NCI-H524 treated with DMSO at 0.1 percent for 48 hours (cell line): ENCODE measurements around the gene CHMP1B.
"Not testable (repeated sequence)": the region's sequence is repeated elsewhere in the genome, so short reads cannot be mapped to it uniquely, and the experiment has no call there.

Experiments
- DNase-seq: peaks from one replicate; lab custom pipeline; 2025; lab: John Stamatoyannopoulos, UW

The CHMP1B gene

DNA sequence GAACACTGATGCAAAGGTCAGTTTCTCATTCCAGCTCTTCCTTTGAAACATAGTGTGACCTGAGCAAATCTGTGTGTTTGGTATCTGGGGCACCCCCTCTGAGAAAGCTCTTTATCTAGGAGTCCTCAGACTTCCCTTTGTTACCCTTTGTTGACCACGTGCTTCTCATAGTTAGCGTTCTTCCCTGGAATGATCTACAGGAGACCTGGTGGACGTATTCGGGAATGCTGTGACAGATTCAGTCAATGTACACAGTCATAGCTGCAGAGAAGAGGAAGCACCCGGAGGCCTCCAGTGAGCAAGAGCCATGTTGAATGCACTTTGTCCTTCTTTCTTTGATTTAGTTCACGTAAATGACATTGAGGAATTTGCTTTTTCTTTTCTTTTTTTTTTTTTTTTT lies 10.7 kb upstream of the CHMP1B start:
- no peak for DNase-seq

GRCh38 chr18:11842562-11842961 lies 8.7 kb upstream of the CHMP1B start:
- DNase-seq: peak; percentile 9

DNA sequence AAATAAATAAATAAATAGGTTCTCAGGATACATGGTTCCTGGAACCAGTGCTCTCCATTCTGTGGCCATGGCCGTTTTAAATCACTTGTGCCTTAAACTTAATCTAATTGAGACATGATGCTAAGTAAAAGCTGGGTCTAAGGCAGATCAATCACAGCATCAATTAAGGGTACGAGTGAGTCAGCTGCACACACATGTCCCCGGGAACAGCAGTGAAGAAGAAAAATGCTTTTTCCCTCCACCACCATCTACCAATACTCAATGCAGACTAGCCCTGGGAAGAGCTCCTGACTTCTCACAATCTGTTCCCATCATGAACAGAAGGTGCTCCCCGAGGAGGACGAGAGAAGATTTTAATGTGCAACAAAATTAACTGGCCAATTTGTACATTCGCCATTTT lies 6.8 kb upstream of the CHMP1B start:
- DNase-seq: no peak

DNA sequence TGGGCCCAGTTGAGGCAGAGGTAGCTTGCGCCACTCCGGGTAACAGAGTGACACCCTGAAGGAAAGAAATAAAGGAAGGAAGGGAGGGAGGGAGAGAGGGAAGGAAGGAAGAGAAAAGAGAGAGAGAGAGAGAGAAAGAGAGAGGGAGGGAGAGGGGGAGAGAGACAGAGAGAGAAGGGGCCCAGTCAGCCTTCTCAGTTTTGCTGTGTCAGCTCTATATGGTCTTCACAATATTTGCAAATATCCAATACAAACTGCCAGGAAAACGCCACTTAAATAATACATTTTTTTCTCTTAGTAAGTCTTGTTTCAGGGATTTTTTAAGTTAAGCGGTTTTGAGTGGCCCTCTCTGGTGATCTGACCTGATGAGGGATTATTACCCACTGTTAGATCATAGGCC lies 5.6 kb upstream of the CHMP1B start:
- DNase-seq: no peak

DNA sequence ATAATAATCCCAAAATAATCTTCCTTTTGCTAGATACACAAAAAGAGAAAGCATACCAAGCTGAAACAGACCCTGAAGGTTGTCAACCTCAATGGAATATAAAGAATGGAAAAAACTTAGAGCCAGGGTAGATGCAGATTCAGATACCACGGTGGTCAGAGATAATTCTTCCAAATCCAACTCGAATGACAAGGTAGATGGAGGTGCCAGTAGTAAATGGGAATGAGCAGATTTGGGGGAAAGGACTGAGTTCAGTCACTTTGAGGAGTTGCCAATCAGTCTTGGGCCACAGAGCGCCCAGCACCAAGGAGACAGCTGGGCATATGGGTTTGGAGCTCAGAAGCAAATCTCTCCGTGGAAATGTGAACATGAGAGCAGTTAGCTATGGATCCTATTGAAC lies 3.4 kb upstream of the CHMP1B start:
- no peak for DNase-seq

GRCh38 chr18:11849279-11849678 lies 1.9 kb upstream of the CHMP1B start:
- DNase-seq: no peak

DNA sequence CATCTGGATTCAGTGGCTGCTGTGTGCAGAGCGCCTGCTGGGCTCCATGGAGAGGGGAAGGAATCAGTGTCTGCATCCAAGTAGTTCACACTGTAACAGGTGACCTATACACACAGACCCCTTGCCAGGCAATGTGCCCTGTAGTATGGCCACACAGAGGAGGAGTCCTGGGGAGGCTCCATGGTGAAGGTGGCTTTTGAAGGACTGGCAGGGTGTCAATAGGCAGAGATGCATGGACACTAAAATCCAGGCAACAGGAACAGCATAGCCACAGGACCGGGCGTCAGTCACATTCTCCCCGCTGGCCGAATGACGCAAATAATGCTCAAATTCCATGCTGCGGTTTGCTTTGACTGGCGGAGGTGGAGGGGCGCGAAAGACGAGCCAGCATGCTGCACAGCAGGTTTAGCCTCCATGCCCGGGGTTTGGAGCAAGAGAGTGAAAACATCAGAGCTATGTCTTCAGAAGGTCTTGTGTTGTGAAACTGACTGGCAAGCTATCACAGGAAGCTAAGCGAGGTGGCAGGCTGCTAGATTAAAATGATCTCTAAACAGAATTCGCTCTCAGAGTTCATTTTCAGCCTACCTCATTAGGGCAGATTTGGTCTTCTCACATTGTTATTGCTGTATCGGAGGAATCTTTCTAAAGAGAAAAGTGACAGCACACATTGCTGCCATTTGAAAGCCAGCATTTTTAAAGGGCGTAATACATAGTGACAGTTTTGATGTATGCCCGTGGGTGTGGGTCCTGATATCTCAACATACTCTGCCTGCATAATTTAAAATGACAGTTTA lies 1.2 kb upstream of the CHMP1B start:
- DNase-seq: peak; percentile 34

GRCh38 chr18:11850821-11851145 lies 430 bp upstream of the CHMP1B start:
- DNase-seq: no peak

- no peak for DNase-seq
These were observed 659 bp downstream of the CHMP1B start for GRCh38 chr18:11851806-11852337.

DNA sequence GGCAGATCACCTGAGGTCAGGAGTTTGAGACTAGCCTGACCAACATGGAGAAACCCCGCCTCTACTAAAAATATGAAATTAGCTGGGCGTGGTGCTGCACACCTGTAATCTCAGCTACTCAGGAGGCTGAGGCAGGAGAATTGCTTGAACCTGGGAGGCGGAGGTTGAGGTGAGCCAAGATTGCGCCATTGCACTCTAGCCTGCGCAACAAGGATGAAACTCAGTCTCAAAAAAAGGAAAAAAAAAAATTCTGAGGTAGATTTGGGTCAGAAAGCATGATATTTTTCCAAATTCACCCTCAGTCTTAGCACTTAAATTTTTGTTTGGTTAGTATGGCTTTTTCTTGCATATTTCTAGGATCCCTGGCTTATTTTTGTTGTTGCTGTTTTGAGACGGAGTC lies 3.3 kb downstream of the CHMP1B start:
- DNase-seq: not testable (repeated sequence)

GRCh38 chr18:11857177-11857887 lies 6.1 kb downstream of the CHMP1B start:
- no peak for DNase-seq

DNA sequence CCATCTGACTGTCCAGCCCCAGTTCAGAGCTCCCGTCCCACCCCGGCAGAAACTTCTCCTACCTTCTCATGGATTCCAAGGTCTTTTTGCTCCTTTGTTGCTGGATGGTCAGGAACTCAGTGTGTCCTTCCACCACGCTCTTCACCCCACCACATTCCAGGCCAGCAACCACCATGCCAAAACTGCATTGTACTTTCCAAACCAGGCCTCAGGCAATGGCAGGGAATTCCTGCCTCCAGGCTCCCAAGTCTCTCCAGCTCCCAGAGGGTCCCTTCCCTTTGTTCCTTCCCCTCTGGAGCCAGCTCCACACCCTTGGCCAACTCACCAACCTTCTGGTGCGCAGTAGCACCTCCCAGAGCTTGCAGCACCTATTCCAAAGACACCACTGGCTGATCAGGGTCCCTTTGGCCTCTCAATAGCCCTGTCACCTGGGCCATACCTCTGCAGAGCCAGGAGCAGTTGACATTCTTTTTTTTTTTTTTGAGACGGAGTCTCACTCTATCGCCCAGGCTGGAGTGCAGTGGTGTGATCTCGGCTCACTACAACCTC lies 8.1 kb downstream of the CHMP1B start:
- DNase-seq: no peak

- DNase-seq: no peak
These were observed 8.7 kb downstream of the CHMP1B start for GRCh38 chr18:11859903-11860407.

DNA sequence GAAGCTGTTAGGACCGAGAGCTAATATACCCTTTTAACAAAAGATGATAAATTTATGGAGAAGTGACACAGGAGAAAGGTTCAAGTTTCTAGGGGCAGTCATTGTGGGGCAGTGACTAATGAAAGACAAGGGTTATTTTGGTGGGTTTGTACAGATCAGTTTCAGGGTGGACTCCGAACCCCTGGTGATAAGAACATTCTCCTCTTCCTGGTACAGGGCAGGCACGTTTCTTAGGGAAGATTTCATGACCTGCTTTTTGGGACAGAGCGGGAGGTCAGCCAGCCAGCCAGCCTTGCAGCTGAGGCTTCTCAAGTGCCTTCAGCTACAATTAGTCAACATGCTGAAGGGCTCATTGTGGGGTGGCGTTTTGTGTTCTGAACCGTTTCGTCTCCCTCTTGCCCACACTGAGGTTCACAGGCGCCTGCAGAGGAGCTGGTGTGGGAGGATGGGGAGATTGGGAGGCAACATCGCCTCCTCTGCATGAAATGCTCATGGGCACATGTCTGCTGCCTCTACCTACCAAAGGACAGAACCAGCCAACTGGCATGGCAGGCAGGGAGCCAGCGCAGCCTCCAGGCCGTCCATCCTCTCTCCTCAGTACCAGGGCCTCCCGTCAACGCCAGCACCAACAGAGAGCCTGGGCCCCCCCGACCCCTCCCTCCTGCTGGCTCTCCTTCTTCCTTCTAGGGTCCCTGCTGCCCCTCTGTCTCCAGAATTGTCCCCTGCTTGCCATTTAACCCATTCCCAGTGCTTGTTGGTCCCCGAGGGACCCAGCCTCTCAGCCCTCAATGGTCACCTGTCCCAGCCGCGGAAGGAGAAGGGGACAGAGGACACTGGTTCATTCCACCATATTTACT lies 9.6 kb downstream of the CHMP1B start:
- no peak for DNase-seq

GRCh38 chr18:11861583-11862288 lies 10.5 kb downstream of the CHMP1B start:
- DNase-seq: no peak

GRCh38 chr18:11862468-11863137 lies 11.4 kb downstream of the CHMP1B start:
- DNase-seq: no peak

GRCh38 chr18:11864471-11864870 lies 13.3 kb downstream of the CHMP1B start:
- DNase-seq: no peak

GRCh38 chr18:11865071-11865470 lies 13.9 kb downstream of the CHMP1B start:
- no peak for DNase-seq

- no peak for DNase-seq
These were observed 15.1 kb downstream of the CHMP1B start for GRCh38 chr18:11866329-11866728.

- no peak for DNase-seq
These were observed 15.6 kb downstream of the CHMP1B start for GRCh38 chr18:11866764-11867163.

GRCh38 chr18:11868230-11868629 lies 17.0 kb downstream of the CHMP1B start:
- no peak for DNase-seq
